OCI-LY7 (cell line): ENCODE measurements around the gene LRPAP1. TPM values are rescaled to one million over a fixed set of nuclear protein-coding genes. Genes with fewer than 3 reads are reported as not detected.

Experiments used
- BruUV-seq: library from RNA; stranded (reverse); fragments of 400-500 nt; replicated peaks from 2 replicates; lab custom pipeline; 2021; lab: Mats Ljungman, UMichigan
- CTCF ChIA-PET: fragments of 300-600 bp; sonication (Branson Sonifier 250); formaldehyde crosslinking; loops from one replicate; lab custom pipeline; 2022; ENCODE audit warnings: antibody characterized with exemption; ENCODE audit not compliant: unreplicated experiment; lab: Charles Lee
- POLR2A ChIA-PET: fragments of 300-600 bp; sonication (Branson Sonifier 250); formaldehyde crosslinking; loops from one replicate; lab custom pipeline; 2022; ENCODE audit warnings: antibody characterized with exemption; lab: Charles Lee
- DNase-seq: peaks from one replicate; pipeline ENCODE4 v3.0.0-alpha.2; 2015; ENCODE audit warnings: low spot score
- H2AFZ ChIP-seq: fragments of 200-600 bp; sonication (generic), shearing (Covaris generic); 2 replicates; pipeline ENCODE4 v1.6.1; 2014; ENCODE audit warnings: mild to moderate bottlenecking, antibody characterized with exemption, low read length, moderate library complexity
- H3K27ac ChIP-seq: fragments of 200-600 bp; sonication (generic); 2 replicates; pipeline ENCODE4 v1.5.1; 2014; ENCODE audit warnings: mixed run types, low read depth, mild to moderate bottlenecking, moderate library complexity, low read length, inconsistent platforms; ENCODE audit not compliant: poor library complexity, severe bottlenecking
- H3K36me3 ChIP-seq: fragments of 200-600 bp; sonication (generic); 2 replicates; pipeline ENCODE4 v1.6.1; 2014; ENCODE audit warnings: mild to moderate bottlenecking, antibody characterized with exemption, low read length, moderate library complexity, mixed read lengths; ENCODE audit not compliant: insufficient read depth
- H3K4me1 ChIP-seq: fragments of 200-600 bp; sonication (generic); 2 replicates; pipeline ENCODE4 v1.5.1; 2014; ENCODE audit warnings: mild to moderate bottlenecking, low read length; ENCODE audit not compliant: insufficient read depth, poor library complexity, severe bottlenecking
- H3K4me2 ChIP-seq: fragments of 200-600 bp; sonication (generic); 2 replicates; pipeline ENCODE4 v1.6.1; 2014; ENCODE audit warnings: mild to moderate bottlenecking, low read length
- H3K4me3 ChIP-seq: fragments of 200-600 bp; sonication (generic); 2 replicates; pipeline ENCODE4 v1.5.1; 2014; ENCODE audit warnings: mild to moderate bottlenecking, low read depth, low read length; ENCODE audit not compliant: poor library complexity, severe bottlenecking
- H3K79me2 ChIP-seq: fragments of 200-600 bp; sonication (generic); 2 replicates; pipeline ENCODE4 v1.6.1; 2016; ENCODE audit warnings: low read depth, mild to moderate bottlenecking, low read length, moderate library complexity, mixed read lengths; ENCODE audit not compliant: insufficient read depth
- H3K9me2 ChIP-seq: fragments of 200-600 bp; sonication (generic); 2 replicates; pipeline ENCODE4 v1.6.1; 2016; ENCODE audit warnings: mild to moderate bottlenecking, low read length, mixed read lengths; ENCODE audit not compliant: insufficient read depth
- H3K9me3 ChIP-seq: fragments of 200-600 bp; sonication (generic); 2 replicates; pipeline ENCODE4 v1.6.1; 2014; ENCODE audit warnings: mild to moderate bottlenecking, mixed run types, low read length, mixed read lengths
- H4K20me1 ChIP-seq: fragments of 200-600 bp; sonication (generic); 2 replicates; pipeline ENCODE4 v1.6.1; 2014; ENCODE audit warnings: mild to moderate bottlenecking, antibody characterized with exemption, low read length, moderate library complexity, mixed read lengths; ENCODE audit not compliant: insufficient read depth
- CTCF ChIP-seq: fragments of 200-600 bp; sonication (generic); conservative IDR thresholded peaks from 2 replicates; pipeline ENCODE4 v1.5.1; 2014; ENCODE audit warnings: mild to moderate bottlenecking, antibody characterized with exemption, low read length, moderate library complexity, mixed read lengths
- EZH2phosphoT487 ChIP-seq: fragments of 200-600 bp; sonication (generic); IDR thresholded peaks from 2 replicates; pipeline ENCODE4 v1.6.1; 2018; ENCODE audit warnings: low read depth, borderline replicate concordance, mild to moderate bottlenecking, mixed run types, antibody characterized with exemption, low read length, moderate library complexity, mixed read lengths
- intact Hi-C: fragments of 100-400 bp; cut with micrococcal nuclease; formaldehyde crosslinking; loops from one replicate; pipeline ENCODE4 v1.10.0; 2022; ENCODE audit not compliant: unreplicated experiment
- total RNA-seq, 2 experiments: library from RNA; depleted of rRNA in 1 of 2; stranded (reverse); fragments of >200 nt in 1 of 2; shearing (Covaris generic) in 1 of 2; gene quantifications; 2 replicates each; pipeline ENCODE4 v1.2.3, GENCODE V29; 2014 to 2022

Gene LRPAP1
- total RNA-seq, 2 experiments from 2014 or later: 46.2 to 54.7 TPM

- 0 out of 2 replicates have a peak, but pooled peaks cover 3% of the 10 kb centered on the region for H3K9me3 ChIP-seq
- no peak overlapping the region for H2AFZ ChIP-seq
- no peak overlapping the region for H3K27ac ChIP-seq
- no peak for DNase-seq
- H3K36me3 ChIP-seq: no peaks in the 10 kb centered on the region
- H3K79me2 ChIP-seq: no peaks in the 10 kb centered on the region
- ChIA-PET CTCF (no interaction called here), POLR2A (no interaction called here)
- no TSS peak for BruUV-seq
- H3K9me2 ChIP-seq: no peaks in the 10 kb centered on the region
- H3K4me1 ChIP-seq: no peaks in the 10 kb centered on the region
- TF ChIP-seq EZH2phosphoT487 (no peak), CTCF (no peak)
- no peak overlapping the region for H3K4me2 ChIP-seq
- H4K20me1 ChIP-seq: no peaks in the 10 kb centered on the region
- intact Hi-C loops: no loop called here
- H3K4me3 ChIP-seq: no peak overlapping the region
Observed at GRCh38 chr4:3466691-3467600, 65.3 kb downstream of the LRPAP1 start.

- ChIA-PET POLR2A (no interaction called here), CTCF (no interaction called here)
- Histone ChIP-seq H3K36me3 (no peaks in the 10 kb centered on the region), H3K27ac (no peak overlapping the region), H3K4me1 (no peaks in the 10 kb centered on the region), H4K20me1 (no peaks in the 10 kb centered on the region), H3K9me3 (0 out of 2 replicates have a peak, but pooled peaks cover 3% of the 10 kb centered on the region), H3K79me2 (no peaks in the 10 kb centered on the region), H3K9me2 (no peaks in the 10 kb centered on the region), H3K4me3 (no peak overlapping the region), H2AFZ (no peak overlapping the region), H3K4me2 (no peak overlapping the region)
- TF ChIP-seq CTCF (no peak), EZH2phosphoT487 (no peak)
- BruUV-seq: no TSS peak
- intact Hi-C loops: no loop called here
- DNase-seq: no peak
Observed at GRCh38 chr4:3465698-3466671, 66.2 kb downstream of the LRPAP1 start.
